ENCODE data around the gene TRAPPC5. TPM values are rescaled to one million over a fixed set of nuclear protein-coding genes. Genes with fewer than 3 reads are reported as not detected.
A peak's percentile ranks its signal among the peaks of the same experiment; 100 is the strongest.

The TRAPPC5 gene
- total RNA-seq, 1 donor from 2014 or later, result 82.5 TPM

DNA sequence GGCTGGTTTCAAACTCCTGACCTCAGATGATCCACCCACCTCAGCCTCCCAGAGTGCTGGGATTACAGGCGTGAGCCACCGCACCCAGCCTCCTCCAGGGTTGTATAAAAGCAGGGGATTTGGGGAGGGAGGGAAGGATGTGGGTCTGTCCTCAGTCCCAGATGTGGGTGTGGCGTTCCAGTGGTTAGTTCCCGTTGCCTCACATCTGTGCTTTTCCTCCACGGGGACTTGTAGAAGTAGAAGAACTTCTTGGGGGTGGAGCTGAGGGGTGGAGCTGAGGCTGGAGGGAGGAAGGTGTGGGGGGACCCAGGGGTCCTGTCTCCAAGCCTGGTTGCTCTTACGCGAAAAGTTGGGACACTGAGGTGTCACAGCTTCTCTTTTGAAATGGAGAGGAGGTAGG lies 4.3 kb upstream of the TRAPPC5 start:
- no peak for DNase-seq (ENCODE audit: low read depth in 2 of 2)

GRCh38 chr19:7676854-7677253 lies 3.8 kb upstream of the TRAPPC5 start, which contains the start of gene MCEMP1:
Gene MCEMP1 (plus strand): TSS chr19:7677090. CDS start chr19:7677121, 31 bp downstream.
- no peak for DNase-seq (ENCODE audit: low read depth in 2 of 2)

GRCh38 chr19:7677669-7678311 lies 2.8 kb upstream of the TRAPPC5 start:
- no peak for DNase-seq (ENCODE audit: low read depth in 2 of 2)

DNA sequence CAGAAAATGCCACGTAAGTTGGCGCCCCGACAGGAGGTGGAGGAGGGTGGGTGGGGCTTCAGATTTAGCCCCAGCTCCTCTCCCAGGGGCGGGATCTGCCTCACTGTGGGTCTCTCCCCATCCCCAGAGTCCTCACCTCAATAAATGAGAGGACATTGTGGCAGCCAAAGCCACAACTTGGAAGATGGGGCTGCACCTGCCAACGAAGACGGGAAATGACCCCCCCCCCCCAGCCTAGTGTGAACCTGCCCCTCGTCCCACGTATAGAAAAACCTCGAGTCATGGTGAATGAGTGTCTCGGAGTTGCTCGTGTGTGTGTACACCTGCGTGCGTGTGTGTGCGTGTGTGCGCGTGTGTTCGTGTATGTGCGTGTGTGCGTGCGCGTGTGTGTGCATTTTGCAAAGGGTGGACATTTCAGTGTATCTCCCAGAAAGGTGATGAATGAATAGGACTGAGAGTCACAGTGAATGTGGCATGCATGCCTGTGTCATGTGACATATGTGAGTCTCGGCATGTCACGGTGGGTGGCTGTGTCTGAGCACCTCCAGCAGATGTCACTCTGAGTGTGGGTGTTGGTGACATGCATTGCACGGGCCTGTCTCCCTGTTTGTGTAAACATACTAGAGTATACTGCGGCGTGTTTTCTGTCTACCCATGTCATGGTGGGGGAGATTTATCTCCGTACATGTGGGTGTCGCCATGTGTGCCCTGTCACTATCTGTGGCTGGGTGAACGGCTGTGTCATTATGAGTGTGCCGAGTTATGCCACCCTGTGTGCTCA lies 1.5 kb upstream of the TRAPPC5 start:
- peak; percentile 24 to 44 for DNase-seq (ENCODE audit: low read depth in 2 of 2)

GRCh38 chr19:7679771-7680605 lies 645 bp upstream of the TRAPPC5 start:
- no peak for DNase-seq (ENCODE audit: low read depth in 2 of 2)

DNA sequence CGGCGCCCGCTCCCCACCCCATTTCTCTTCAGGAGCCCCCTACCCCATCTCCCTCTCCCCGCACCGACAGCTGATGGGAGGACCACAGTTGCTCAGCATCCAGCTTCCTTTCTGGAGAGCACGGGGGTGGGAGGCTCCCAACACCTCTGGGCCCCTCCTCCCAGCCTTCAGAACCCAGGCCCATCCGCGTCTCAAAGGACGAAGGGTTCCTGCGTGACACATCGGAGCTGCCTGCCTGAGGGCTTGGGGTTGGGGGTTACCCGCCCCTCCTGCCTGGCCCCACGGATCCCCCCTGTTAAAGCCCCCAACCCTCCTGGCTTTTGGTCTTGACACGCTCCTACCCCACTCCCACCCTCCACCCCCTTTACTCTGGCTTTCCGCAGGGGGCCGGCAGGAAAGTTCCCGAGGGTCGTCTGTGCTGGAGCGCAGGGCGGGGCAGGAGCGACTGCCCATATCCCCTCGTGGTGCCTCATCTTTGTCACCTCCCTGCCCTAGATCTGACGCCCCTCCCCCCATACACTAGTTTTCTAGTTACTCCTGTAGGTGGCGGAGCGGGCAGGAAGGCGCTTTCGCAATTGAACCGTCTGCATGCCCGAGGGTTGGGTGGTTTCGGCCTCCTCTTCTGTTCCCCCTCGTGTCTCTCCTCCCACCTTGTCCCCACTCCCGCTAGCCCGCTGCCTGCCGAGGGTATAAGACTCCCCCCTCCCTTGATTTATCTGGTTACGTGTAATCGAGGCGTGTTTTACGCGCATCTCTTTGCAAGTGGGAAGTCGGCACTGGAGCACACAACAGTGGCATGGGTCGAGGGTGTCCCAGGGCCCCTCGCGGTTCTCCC lies 924 bp downstream of the TRAPPC5 start:
- peak; percentile 72 to 83 for DNase-seq (ENCODE audit: low read depth in 2 of 2)

DNA sequence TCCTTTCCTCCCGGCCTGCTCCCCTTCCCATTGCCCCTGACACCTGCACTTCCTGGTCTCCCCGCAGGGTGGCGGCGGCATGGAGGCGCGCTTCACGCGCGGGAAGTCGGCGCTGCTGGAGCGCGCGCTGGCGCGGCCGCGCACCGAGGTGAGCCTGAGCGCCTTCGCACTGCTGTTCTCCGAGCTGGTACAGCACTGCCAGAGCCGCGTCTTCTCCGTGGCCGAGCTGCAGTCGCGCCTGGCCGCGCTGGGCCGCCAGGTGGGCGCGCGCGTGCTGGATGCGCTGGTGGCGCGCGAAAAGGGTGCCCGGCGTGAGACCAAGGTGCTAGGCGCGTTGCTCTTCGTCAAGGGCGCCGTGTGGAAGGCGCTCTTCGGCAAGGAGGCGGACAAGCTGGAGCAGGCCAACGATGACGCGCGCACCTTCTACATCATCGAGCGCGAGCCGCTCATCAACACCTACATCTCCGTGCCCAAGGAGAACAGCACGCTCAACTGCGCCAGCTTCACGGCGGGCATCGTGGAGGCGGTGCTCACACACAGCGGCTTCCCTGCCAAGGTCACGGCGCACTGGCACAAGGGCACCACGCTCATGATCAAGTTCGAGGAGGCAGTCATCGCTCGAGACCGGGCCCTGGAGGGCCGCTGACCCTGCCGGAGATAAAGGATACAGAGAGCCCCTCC lies 1.7 kb downstream of the TRAPPC5 start:
- no peak for DNase-seq (ENCODE audit: low read depth in 2 of 2)

GRCh38 chr19:7685546-7686445 lies 5.2 kb downstream of the TRAPPC5 start:
- DNase-seq (ENCODE audit: low read depth in 2 of 2), result no peak

DNA sequence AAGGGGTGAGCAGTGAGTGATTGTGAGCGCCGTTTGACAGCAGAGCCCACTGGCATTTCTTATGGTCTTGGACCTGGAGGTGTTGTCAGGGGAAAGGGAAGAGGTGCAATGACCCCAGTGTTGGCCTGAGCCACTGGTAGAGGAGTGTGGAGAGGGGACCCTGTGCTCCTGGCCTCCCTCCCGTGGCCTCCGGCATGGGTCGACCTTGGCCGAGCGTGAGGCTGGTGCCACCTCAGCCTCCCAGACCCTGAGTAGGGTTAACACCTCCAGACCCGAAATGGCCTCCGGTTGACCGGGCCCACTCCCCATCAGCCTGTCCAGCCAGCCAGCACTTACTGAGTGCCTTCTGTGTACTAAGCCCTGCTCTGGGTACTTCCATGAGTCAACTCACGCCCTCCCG lies 6.5 kb downstream of the TRAPPC5 start:
- no peak for DNase-seq (ENCODE audit: low read depth in 2 of 2)

GRCh38 chr19:7689165-7689564 lies 8.5 kb downstream of the TRAPPC5 start:
- DNase-seq (ENCODE audit: low read depth in 2 of 2), result no peak

DNA sequence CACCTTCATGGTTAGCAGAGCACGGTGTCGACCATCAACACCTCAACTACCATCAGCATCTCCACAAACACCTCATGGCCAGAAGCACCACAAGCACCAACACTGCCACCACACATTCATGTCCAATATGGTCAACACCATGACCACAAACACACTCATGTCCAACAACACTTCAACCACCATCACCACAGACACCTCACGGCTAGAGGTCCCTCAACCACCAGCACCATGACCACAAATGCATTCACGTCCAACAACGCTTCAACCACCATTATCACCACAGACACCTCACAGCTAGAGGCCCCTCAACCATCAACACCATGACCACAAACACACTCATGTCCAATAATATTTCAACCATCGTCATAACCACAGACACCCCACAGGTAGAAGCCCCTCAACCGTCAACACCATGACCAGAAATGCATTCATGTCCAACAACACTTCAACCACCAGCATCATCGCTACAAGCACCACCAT lies 10.2 kb downstream of the TRAPPC5 start:
- DNase-seq (ENCODE audit: low read depth in 2 of 2), result no peak

- DNase-seq (ENCODE audit: low read depth in 2 of 2), result no peak
These were observed 10.9 kb downstream of the TRAPPC5 start for GRCh38 chr19:7691497-7691896.

- no peak for DNase-seq (ENCODE audit: low read depth in 2 of 2)
These were observed 11.9 kb downstream of the TRAPPC5 start for GRCh38 chr19:7692417-7693088.

DNA sequence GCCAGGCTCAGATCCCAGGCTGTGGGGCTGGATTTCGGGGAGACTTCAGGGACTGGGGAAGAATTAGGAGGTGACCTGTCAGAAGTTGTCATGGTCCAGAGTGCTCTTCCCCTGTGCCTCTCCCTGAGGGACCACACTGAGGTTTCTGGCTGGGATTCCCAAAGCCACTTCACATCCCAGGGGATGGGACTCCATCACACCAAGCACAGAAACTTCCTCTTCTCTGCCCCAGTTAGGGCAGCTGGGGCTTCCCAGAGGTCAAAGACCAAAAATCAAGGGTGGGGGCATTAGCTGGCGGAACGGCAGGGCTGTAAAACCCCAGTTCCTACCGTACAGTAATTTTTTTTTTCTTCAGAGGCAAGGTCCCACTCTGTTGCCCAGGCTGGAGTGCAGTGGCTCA lies 13.9 kb downstream of the TRAPPC5 start:
- DNase-seq (ENCODE audit: low read depth in 2 of 2), result no peak

- DNase-seq (ENCODE audit: low read depth in 2 of 2), result no peak
These were observed 17.2 kb downstream of the TRAPPC5 start for GRCh38 chr19:7697721-7698287.

DNA sequence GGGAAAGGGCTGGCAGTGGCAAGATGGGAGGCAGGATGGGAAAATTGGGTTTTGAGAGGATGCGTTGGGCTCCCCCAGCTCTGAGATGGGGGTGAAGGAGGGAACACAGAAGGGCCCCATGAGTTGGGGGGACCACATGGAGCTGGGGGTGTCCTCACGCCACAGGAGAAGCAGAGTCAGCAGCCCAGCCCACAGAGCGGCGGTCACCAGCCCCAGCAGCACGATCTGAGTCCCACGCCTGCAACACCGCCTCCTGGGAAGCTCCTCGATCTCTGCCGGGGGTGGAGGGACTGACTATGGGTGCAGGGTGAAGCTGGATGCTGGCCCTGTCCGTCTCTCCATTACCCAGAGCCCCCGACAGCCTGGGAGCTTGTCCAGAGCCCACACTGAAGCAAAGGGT lies 17.9 kb downstream of the TRAPPC5 start:
- DNase-seq (ENCODE audit: low read depth in 2 of 2), result no peak

DNA sequence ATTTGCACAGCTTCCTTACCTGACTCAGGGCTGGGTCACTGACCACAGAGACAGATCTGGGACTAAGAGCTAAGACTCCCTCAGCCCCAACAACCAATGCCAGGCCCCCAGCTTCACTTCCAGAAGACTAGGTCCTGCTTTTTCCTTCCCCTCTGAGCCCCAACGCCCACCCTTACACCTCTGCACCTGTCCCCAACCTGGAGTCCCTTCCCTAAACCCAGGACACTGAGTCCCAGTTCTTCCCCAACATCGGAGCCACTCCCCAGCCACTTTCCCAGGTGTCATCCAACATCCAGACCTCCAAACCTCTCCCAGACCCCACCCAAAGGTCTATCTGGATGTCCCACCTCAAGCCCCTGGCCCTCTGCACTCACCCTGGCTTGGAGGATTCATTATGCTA lies 18.4 kb downstream of the TRAPPC5 start:
- no peak for DNase-seq (ENCODE audit: low read depth in 2 of 2)
